WTC11 (cell line): ENCODE data around the gene PTPN3. TPM values are rescaled to one million over a fixed set of nuclear protein-coding genes. Genes with fewer than 3 reads are reported as not detected.

Experiments used
- ATAC-seq: fragments of 200-7000 bp; cut with Tn5 transposase; 2 replicates; pipeline ENCODE4 v1.10.0; 2021; ENCODE audit warnings: mild to moderate bottlenecking, moderate library complexity
- CTCF ChIA-PET: fragments of 300-600 bp; sonication (Branson Sonifier 250); formaldehyde crosslinking; loops from one replicate; lab custom pipeline; 2021; ENCODE audit warnings: antibody characterized with exemption; lab: Charles Lee
- POLR2A ChIA-PET: fragments of 350-600 bp; sonication (Branson Sonifier 250); formaldehyde crosslinking; loops from one replicate; lab custom pipeline; 2021; ENCODE audit warnings: antibody characterized with exemption; lab: Charles Lee
- DNase-seq: peaks from one replicate; pipeline ENCODE4 v3.0.0; 2021; ENCODE audit warnings: low spot score
- H3K27ac Mint-ChIP-seq: 2 replicates; pipeline ENCODE4 v1.8.0; 2021; ENCODE audit warnings: mixed read lengths
- H3K27me3 Mint-ChIP-seq: 2 replicates; pipeline ENCODE4 v1.8.0; 2021; ENCODE audit warnings: low read depth, mild to moderate bottlenecking, moderate library complexity, mixed read lengths
- H3K36me3 Mint-ChIP-seq: 2 replicates; pipeline ENCODE4 v1.8.0; 2021; ENCODE audit warnings: mixed read lengths
- H3K4me1 Mint-ChIP-seq: 2 replicates; pipeline ENCODE4 v1.8.0; 2022; ENCODE audit warnings: mixed read lengths
- H3K4me3 Mint-ChIP-seq: 2 replicates; pipeline ENCODE4 v1.8.0; 2021; ENCODE audit warnings: mild to moderate bottlenecking, moderate library complexity, mixed read lengths
- H3K9me3 Mint-ChIP-seq: 2 replicates; pipeline ENCODE4 v1.8.0; 2021; ENCODE audit warnings: mixed read lengths
- ATF1 ChIP-seq: sonication (generic); formaldehyde crosslinking; IDR thresholded peaks from 2 replicates; pipeline ENCODE4 v1.8.1; 2023; ENCODE audit warnings: mild to moderate bottlenecking, moderate library complexity, missing genetic modification reagents
- CREB1 ChIP-seq: sonication (generic); formaldehyde crosslinking; IDR thresholded peaks from 2 replicates; pipeline ENCODE4 v1.8.0; 2023; ENCODE audit warnings: mild to moderate bottlenecking, missing genetic modification reagents
- ELF4 ChIP-seq: sonication (generic); formaldehyde crosslinking; IDR thresholded peaks from 2 replicates; pipeline ENCODE4 v1.8.1; 2022; ENCODE audit warnings: low read depth, mild to moderate bottlenecking, moderate library complexity, missing genetic modification reagents
- JAZF1 ChIP-seq: fragments of 250-450 bp; sonication (Bioruptor Pico); IDR thresholded peaks from 2 replicates; pipeline ENCODE4 v1.9.0; 2021; ENCODE audit warnings: moderate library complexity, mild to moderate bottlenecking, inconsistent platforms
- NFYB ChIP-seq: sonication (generic); formaldehyde crosslinking; conservative IDR thresholded peaks from 2 replicates; pipeline ENCODE4 v1.8.0; 2022; ENCODE audit warnings: low read depth, missing genetic modification reagents
- NR3C1 ChIP-seq: sonication (generic); formaldehyde crosslinking; conservative IDR thresholded peaks from 2 replicates; pipeline ENCODE4 v1.8.1; 2023; ENCODE audit warnings: low read depth, mild to moderate bottlenecking, missing genetic modification reagents
- OVOL2 ChIP-seq: fragments of 250-450 bp; sonication (Bioruptor Pico); IDR thresholded peaks from 2 replicates; pipeline ENCODE4 v1.9.0; 2021; ENCODE audit warnings: mild to moderate bottlenecking, borderline replicate concordance
- RELA ChIP-seq: sonication (generic); formaldehyde crosslinking; IDR thresholded peaks from 2 replicates; pipeline ENCODE4 v1.8.1; 2022; ENCODE audit warnings: missing genetic modification reagents, mild to moderate bottlenecking, borderline replicate concordance
- SOX15 ChIP-seq: fragments of 250-450 bp; sonication (Bioruptor Pico); IDR thresholded peaks from 2 replicates; pipeline ENCODE4 v1.9.0; 2021; ENCODE audit warnings: mild to moderate bottlenecking
- SP1 ChIP-seq: sonication (generic); formaldehyde crosslinking; conservative IDR thresholded peaks from 2 replicates; pipeline ENCODE4 v1.8.1; 2022; ENCODE audit warnings: missing genetic modification reagents
- TCF7 ChIP-seq: sonication (generic); formaldehyde crosslinking; IDR thresholded peaks from 2 replicates; pipeline ENCODE4 v1.8.0; 2022; ENCODE audit warnings: mild to moderate bottlenecking, low read depth, missing genetic modification reagents, moderate library complexity
- TEAD1 ChIP-seq: sonication (generic); formaldehyde crosslinking; IDR thresholded peaks from 2 replicates; pipeline ENCODE4 v1.8.0; 2022; ENCODE audit warnings: mild to moderate bottlenecking, missing genetic modification reagents
- TEAD4 ChIP-seq: sonication (generic); formaldehyde crosslinking; IDR thresholded peaks from 2 replicates; pipeline ENCODE4 v1.8.0; 2022; ENCODE audit warnings: mild to moderate bottlenecking, missing genetic modification reagents
- ZNF219 ChIP-seq: sonication (generic); formaldehyde crosslinking; IDR thresholded peaks from 2 replicates; pipeline ENCODE4 v1.8.0; 2023; ENCODE audit warnings: missing genetic modification reagents, mild to moderate bottlenecking, borderline replicate concordance
- ZNF232 ChIP-seq: sonication (generic); formaldehyde crosslinking; IDR thresholded peaks from 2 replicates; pipeline ENCODE4 v1.8.0; 2022; ENCODE audit warnings: mild to moderate bottlenecking, missing genetic modification reagents
- ZNF671 ChIP-seq: fragments of 250-450 bp; sonication (Bioruptor Pico); IDR thresholded peaks from 2 replicates; pipeline ENCODE4 v1.8.0; 2021; ENCODE audit warnings: mild to moderate bottlenecking
- total RNA-seq: library from RNA; stranded (reverse); gene quantifications from 3 replicates; pipeline ENCODE4 v1.2.3, GENCODE V29; 2021
- TF ChIP-seq, protein P1 (sequence below): sonication (generic); formaldehyde crosslinking; IDR thresholded peaks from 2 replicates; pipeline ENCODE4 v1.8.1; 2022; ENCODE audit warnings: low read depth, mild to moderate bottlenecking, moderate library complexity, missing genetic modification reagents, borderline replicate concordance
- TF ChIP-seq, protein P2 (sequence below): fragments of 250-450 bp; sonication (Bioruptor Pico); IDR thresholded peaks from 2 replicates; pipeline ENCODE4 v1.9.0; 2021; ENCODE audit warnings: mild to moderate bottlenecking, borderline replicate concordance
- TF ChIP-seq, protein P3 (sequence below): sonication (generic); formaldehyde crosslinking; IDR thresholded peaks from 2 replicates; pipeline ENCODE4 v1.8.0; 2023; ENCODE audit warnings: mild to moderate bottlenecking, missing genetic modification reagents
- TF ChIP-seq, protein P4 (sequence below): sonication (generic); formaldehyde crosslinking; IDR thresholded peaks from 2 replicates; pipeline ENCODE4 v1.8.1; 2022; ENCODE audit warnings: missing genetic modification reagents, borderline replicate concordance
- TF ChIP-seq, protein P5 (sequence below): sonication (generic); formaldehyde crosslinking; IDR thresholded peaks from 2 replicates; pipeline ENCODE4 v1.8.1; 2023; ENCODE audit warnings: mild to moderate bottlenecking, missing genetic modification reagents
- TF ChIP-seq, protein P6 (sequence below): sonication (generic); formaldehyde crosslinking; IDR thresholded peaks from 2 replicates; pipeline ENCODE4 v1.8.0; 2022; ENCODE audit warnings: mild to moderate bottlenecking, missing genetic modification reagents

PTPN3 gene
- total RNA-seq, 1 experiment from 2014 or later: 1.7 TPM

DNA sequence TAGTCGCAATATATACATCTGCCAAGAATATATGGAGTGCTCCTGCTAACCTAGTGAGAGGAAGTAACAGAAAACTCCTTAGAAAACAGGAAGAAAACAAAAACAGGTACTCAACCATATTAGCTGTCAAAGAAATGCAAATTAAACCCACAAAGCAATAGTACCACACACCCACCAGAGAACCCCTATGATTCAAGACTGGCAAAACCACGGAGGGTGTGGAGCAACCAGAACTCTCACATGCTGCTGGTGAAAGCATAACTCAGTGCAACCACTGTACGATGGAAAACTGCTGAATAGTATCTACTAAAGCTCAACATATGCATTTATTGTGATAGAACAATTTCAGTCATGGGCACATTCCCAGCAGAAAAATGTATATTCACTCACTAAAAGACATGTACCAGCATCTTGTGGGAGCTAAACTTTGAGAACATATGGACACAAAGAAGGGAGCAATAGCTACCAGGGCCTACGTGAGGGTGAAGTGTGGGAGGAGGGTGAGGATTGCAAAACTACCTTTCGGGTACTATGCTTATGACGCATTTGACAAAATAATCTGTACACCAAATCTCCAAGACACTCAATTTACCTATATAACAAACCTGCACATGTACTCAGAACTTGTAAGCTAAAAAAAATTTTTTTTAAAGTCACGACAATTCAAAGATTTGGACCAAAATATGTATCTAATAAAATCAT, 34.0 kb downstream of the PTPN3 start:
- TF ChIP-seq ZNF219 (CRISPR knock-in tag): no peak
- TF ChIP-seq TEAD4 (CRISPR knock-in tag): no peak
- TF ChIP-seq OVOL2: no peak
- no peak for TF ChIP-seq JAZF1
- no peak for TF ChIP-seq NR3C1 (CRISPR knock-in tag)
- TF ChIP-seq, protein P1, sequence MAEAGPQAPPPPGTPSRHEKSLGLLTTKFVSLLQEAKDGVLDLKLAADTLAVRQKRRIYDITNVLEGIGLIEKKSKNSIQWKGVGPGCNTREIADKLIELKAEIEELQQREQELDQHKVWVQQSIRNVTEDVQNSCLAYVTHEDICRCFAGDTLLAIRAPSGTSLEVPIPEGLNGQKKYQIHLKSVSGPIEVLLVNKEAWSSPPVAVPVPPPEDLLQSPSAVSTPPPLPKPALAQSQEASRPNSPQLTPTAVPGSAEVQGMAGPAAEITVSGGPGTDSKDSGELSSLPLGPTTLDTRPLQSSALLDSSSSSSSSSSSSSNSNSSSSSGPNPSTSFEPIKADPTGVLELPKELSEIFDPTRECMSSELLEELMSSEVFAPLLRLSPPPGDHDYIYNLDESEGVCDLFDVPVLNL (CRISPR knock-in tag): no peak
- TF ChIP-seq CREB1: no peak
- no peak for DNase-seq
- Mint-ChIP-seq H3K27me3 (no peaks in the 10 kb centered on the region), H3K4me3 (no peak overlapping the region), H3K9me3 (no peaks in the 10 kb centered on the region), H3K36me3 (no peaks in the 10 kb centered on the region), H3K4me1 (peaks cover 3% of the 10 kb centered on the region; the same call in 1 of the 2 replicates), H3K27ac (no peak overlapping the region)
- ChIA-PET CTCF (interaction anchor here (6.9 kb wide), 1 partner anchor 7 kb away, joined by 79 read pairs; no protein-coding TSS in a partner anchor), POLR2A (no interaction called here)
- no peak for ATAC-seq

DNA sequence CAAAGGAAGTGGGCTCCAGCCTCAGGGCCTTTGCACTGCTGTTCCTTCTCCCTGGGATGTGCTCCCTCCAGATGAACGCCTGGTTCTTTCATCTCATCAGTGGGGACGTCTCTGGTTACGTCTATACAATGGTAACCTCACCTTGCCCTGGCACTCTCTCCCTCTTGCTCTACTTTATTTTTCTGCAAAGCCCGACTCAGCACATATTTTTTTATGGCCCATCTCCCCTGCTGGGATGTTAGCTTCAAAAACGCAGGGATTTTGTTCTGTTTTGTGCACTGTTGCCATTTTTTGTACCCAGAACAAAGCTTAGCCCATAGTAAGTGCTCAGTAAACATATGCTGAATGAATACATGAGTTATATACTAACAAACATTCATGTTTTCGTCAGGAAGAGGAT, 37.5 kb downstream of the PTPN3 start:
- Mint-ChIP-seq H3K9me3 (no peaks in the 10 kb centered on the region), H3K4me3 (no peak overlapping the region), H3K4me1 (peaks cover 8% of the 10 kb centered on the region), H3K36me3 (no peaks in the 10 kb centered on the region), H3K27ac (no peak overlapping the region), H3K27me3 (no peaks in the 10 kb centered on the region)
- POLR2A ChIA-PET: no interaction called here
- CTCF ChIA-PET: interaction anchor here (1.3 kb wide), 2 partner anchors 9 to 20 kb away, joined by 3 to 6 read pairs; no protein-coding TSS in a partner anchor
- no peak for DNase-seq
- no peak for ATAC-seq
- no peak for TF ChIP-seq ZNF232
- no peak for TF ChIP-seq SOX15 (CRISPR knock-in tag)
- TF ChIP-seq, protein P2, sequence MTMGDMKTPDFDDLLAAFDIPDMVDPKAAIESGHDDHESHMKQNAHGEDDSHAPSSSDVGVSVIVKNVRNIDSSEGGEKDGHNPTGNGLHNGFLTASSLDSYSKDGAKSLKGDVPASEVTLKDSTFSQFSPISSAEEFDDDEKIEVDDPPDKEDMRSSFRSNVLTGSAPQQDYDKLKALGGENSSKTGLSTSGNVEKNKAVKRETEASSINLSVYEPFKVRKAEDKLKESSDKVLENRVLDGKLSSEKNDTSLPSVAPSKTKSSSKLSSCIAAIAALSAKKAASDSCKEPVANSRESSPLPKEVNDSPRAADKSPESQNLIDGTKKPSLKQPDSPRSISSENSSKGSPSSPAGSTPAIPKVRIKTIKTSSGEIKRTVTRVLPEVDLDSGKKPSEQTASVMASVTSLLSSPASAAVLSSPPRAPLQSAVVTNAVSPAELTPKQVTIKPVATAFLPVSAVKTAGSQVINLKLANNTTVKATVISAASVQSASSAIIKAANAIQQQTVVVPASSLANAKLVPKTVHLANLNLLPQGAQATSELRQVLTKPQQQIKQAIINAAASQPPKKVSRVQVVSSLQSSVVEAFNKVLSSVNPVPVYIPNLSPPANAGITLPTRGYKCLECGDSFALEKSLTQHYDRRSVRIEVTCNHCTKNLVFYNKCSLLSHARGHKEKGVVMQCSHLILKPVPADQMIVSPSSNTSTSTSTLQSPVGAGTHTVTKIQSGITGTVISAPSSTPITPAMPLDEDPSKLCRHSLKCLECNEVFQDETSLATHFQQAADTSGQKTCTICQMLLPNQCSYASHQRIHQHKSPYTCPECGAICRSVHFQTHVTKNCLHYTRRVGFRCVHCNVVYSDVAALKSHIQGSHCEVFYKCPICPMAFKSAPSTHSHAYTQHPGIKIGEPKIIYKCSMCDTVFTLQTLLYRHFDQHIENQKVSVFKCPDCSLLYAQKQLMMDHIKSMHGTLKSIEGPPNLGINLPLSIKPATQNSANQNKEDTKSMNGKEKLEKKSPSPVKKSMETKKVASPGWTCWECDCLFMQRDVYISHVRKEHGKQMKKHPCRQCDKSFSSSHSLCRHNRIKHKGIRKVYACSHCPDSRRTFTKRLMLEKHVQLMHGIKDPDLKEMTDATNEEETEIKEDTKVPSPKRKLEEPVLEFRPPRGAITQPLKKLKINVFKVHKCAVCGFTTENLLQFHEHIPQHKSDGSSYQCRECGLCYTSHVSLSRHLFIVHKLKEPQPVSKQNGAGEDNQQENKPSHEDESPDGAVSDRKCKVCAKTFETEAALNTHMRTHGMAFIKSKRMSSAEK (CRISPR knock-in tag): no peak
- no peak for TF ChIP-seq TEAD1
- TF ChIP-seq, protein P3, sequence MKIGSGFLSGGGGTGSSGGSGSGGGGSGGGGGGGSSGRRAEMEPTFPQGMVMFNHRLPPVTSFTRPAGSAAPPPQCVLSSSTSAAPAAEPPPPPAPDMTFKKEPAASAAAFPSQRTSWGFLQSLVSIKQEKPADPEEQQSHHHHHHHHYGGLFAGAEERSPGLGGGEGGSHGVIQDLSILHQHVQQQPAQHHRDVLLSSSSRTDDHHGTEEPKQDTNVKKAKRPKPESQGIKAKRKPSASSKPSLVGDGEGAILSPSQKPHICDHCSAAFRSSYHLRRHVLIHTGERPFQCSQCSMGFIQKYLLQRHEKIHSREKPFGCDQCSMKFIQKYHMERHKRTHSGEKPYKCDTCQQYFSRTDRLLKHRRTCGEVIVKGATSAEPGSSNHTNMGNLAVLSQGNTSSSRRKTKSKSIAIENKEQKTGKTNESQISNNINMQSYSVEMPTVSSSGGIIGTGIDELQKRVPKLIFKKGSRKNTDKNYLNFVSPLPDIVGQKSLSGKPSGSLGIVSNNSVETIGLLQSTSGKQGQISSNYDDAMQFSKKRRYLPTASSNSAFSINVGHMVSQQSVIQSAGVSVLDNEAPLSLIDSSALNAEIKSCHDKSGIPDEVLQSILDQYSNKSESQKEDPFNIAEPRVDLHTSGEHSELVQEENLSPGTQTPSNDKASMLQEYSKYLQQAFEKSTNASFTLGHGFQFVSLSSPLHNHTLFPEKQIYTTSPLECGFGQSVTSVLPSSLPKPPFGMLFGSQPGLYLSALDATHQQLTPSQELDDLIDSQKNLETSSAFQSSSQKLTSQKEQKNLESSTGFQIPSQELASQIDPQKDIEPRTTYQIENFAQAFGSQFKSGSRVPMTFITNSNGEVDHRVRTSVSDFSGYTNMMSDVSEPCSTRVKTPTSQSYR (CRISPR knock-in tag): no peak
- no peak for TF ChIP-seq ELF4 (CRISPR knock-in tag)
- TF ChIP-seq ATF1 (CRISPR knock-in tag): no peak
- TF ChIP-seq ZNF671: no peak
- TF ChIP-seq RELA (CRISPR knock-in tag): no peak
- TF ChIP-seq SP1 (CRISPR knock-in tag): no peak
- TF ChIP-seq TCF7 (CRISPR knock-in tag): no peak
- TF ChIP-seq, protein P4, sequence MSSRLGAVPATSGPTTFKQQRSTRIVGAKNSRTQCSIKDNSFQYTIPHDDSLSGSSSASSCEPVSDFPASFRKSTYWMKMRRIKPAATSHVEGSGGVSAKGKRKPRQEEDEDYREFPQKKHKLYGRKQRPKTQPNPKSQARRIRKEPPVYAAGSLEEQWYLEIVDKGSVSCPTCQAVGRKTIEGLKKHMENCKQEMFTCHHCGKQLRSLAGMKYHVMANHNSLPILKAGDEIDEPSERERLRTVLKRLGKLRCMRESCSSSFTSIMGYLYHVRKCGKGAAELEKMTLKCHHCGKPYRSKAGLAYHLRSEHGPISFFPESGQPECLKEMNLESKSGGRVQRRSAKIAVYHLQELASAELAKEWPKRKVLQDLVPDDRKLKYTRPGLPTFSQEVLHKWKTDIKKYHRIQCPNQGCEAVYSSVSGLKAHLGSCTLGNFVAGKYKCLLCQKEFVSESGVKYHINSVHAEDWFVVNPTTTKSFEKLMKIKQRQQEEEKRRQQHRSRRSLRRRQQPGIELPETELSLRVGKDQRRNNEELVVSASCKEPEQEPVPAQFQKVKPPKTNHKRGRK (CRISPR knock-in tag): no peak
- TF ChIP-seq, protein P5, sequence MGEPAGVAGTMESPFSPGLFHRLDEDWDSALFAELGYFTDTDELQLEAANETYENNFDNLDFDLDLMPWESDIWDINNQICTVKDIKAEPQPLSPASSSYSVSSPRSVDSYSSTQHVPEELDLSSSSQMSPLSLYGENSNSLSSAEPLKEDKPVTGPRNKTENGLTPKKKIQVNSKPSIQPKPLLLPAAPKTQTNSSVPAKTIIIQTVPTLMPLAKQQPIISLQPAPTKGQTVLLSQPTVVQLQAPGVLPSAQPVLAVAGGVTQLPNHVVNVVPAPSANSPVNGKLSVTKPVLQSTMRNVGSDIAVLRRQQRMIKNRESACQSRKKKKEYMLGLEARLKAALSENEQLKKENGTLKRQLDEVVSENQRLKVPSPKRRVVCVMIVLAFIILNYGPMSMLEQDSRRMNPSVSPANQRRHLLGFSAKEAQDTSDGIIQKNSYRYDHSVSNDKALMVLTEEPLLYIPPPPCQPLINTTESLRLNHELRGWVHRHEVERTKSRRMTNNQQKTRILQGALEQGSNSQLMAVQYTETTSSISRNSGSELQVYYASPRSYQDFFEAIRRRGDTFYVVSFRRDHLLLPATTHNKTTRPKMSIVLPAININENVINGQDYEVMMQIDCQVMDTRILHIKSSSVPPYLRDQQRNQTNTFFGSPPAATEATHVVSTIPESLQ (CRISPR knock-in tag): no peak
- TF ChIP-seq NFYB: no peak
- TF ChIP-seq, protein P6, sequence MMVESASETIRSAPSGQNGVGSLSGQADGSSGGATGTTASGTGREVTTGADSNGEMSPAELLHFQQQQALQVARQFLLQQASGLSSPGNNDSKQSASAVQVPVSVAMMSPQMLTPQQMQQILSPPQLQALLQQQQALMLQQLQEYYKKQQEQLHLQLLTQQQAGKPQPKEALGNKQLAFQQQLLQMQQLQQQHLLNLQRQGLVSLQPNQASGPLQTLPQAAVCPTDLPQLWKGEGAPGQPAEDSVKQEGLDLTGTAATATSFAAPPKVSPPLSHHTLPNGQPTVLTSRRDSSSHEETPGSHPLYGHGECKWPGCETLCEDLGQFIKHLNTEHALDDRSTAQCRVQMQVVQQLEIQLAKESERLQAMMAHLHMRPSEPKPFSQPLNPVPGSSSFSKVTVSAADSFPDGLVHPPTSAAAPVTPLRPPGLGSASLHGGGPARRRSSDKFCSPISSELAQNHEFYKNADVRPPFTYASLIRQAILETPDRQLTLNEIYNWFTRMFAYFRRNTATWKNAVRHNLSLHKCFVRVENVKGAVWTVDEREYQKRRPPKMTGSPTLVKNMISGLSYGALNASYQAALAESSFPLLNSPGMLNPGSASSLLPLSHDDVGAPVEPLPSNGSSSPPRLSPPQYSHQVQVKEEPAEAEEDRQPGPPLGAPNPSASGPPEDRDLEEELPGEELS (CRISPR knock-in tag): no peak
